ENCODE data around the gene SOWAHA.
A peak's percentile ranks its signal among the peaks of the same experiment; 100 is the strongest.
"Not testable (repeated sequence)": the region's sequence is repeated elsewhere in the genome, so short reads cannot be mapped to it uniquely, and the experiment has no call there.

The SOWAHA gene

DNA sequence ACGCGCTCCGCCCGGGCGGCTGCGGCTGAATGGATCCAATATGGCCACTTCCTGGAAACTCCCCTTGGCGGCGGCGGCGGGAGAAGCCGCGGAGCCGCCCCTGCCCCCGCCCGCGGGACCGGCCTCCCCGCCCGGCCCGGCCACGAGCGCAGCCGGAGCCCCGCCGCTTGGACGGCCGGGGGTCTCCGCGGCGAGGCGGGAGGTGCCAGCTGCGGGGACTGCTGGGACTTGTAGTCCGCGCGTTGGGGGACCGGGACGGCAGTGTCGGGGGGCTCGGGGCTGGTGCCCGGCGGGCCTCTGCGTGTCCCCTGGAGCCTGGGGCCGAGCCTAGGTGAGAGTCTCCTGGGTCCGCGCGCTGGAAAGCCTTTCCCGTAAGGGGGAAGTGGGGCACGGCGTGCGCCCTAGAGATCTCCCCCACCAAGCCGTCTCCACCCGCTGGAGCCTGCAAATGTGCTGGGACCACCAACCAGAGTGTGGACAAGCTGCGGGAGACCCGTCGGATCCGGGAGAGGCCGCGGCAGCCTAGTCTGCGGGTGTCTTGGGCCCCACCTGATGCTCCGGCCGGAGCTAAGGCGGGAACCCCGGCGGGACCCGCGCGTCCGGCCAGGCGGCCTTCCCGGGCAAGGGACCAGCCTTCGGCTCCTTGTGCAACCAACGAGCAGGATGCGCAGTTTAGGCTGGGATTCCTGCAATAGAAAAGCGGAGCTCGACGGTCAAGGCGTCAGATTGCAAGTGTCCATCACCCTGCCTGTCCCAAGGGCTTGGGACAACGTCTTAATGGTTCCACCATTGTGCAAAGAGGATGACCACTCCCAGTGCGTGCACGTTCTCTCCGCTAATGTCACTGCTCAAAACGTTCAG, 35.7 kb upstream of the SOWAHA start, which contains the start of gene SEPTIN8:
TSS of gene SEPTIN8 (minus strand) at position 31 of the 861 bp plus-strand sequence. CDS start 102 bp downstream, outside the sequence.
- DNase-seq (ENCODE audit: low read depth in 2 of 2): peak in 1 of 2 donors; percentile 21

DNA sequence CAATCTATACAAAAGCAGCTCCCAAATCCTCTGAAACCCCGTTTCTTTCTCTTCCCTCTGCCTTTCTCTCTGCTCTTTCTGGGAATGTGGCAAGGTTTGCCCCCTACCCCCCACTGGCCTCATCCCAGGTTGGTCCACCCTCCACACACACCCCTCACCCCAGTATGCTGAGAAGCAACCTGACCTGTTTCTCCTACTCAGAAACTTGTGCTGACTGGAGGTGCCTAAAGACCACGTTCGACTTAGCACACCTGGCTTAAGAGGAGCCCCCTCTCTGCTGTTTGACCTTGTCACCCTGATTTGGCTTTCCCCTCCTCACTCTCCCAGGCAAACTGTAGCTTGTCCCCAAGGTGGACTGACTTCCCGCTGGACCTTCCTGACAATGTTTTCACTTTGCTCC, 35.0 kb upstream of the SOWAHA start:
- DNase-seq (ENCODE audit: low read depth in 2 of 2): no peak

DNA sequence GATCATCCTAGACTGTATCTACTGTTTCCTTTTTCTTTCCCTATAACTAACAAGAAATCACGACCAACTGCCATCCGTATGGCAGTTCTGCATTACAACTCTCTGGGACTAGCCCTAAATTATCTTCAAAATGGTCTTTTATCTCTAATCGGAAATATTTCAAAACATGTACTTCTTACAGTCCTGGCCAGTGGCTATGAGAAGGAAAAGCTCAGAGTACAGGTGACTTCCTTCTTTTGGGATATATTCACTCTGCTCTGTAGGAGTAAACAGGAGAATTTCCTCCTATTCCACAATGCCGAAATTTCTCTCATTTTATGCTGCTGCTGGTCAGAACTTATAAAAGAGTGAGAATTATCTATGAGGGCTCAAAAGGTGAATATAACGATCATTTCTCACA, 34.2 kb upstream of the SOWAHA start:
- DNase-seq (ENCODE audit: low read depth in 2 of 2): no peak

DNA sequence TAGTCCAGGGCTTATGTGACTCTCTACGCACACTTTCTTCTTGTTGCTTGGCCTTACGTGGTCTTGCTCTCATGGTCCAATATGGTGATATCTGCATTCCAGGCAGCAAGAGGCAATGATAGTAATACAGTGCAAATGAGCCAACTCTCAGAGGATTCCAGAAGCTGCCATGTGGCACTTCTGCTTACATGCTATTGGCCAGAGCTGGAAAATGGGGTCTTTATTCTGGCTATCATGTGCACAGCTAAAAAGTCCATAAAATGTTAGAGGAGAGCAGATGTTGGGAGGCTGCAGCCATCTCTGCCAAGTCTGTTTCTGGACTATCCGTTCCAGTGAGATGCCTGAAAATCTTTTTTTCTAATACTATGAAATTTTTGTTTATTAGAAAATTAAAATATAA, 33.1 kb upstream of the SOWAHA start:
- DNase-seq (ENCODE audit: low read depth in 2 of 2): no peak

DNA sequence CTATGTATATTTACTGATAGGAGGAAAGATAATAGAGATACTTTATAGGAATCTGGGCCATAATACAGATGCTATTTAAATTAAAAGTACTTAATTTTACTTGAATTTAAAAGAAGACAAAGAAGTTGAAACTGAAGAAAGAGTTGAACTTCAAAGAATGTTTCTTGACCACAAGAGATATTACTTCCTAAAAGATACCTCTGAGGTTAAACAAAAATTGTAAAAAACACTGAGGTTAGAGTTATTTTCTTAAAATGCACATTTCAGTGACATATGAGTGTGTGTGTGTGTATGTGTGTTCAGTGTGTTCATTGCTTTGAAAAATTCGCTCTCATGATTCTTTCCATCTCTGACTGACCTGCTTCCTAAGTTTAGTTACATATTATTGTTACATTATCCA, 32.5 kb upstream of the SOWAHA start:
- no peak for DNase-seq (ENCODE audit: low read depth in 2 of 2)

DNA sequence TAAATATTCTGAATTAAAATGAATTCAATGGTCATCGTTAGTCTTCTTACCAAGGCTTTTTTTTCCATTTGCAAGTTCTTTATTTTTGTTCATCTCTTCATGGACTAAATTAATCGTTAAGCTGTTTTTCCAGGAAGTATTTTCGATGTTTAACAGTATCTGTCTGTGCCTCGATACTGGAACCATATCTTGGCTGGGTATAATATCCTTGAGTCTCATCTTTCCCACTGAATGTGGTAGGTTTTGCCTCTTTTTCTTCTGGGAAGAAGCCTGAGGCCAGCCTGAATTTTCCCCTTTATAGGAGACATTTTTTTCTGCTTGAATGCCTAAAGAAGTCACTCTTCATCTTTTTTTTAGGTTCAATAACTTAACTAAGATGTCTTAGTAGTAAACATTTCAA, 32.1 kb upstream of the SOWAHA start:
- DNase-seq (ENCODE audit: low read depth in 2 of 2): no peak

DNA sequence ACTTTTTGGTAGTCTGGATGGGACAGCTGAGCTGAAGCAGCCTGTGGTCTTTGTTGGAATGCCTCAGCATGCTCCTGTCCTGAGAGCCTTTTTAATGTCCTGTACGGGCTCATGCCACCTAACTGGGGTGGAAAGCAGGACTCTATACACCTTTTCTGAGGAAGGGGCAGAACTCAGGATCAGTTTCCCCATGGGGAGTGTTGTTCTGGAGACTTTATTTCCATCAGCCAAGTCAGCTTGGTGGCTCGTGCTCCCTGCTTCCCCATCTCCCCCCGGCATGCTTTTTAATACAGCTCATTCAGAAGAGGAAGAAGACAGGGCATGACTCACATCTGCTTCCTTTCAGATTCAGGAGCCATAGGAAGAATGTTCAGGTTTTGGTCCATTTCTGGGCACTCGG, 31.0 kb upstream of the SOWAHA start:
- no peak for DNase-seq (ENCODE audit: low read depth in 2 of 2)

DNA sequence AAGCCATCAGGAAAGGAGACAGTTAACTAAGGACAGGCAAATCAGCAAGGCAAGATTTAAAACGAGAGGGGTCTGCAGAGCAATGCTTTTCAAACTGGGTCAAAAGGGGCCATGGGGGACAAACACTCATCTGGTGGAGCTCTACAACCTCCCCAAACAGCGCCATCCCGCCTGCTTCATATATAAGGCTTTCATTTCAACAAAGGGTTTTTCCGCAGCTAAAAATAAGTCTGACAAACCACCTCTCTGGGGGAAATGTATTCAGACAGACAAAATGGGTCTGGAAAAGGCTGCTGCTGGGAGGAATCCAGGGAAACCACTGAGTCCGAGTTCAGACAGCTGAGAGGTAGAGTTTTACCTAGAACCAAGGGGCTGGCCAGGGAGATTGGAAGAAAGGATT, 27.7 kb upstream of the SOWAHA start:
- DNase-seq (ENCODE audit: low read depth in 2 of 2): no peak

DNA sequence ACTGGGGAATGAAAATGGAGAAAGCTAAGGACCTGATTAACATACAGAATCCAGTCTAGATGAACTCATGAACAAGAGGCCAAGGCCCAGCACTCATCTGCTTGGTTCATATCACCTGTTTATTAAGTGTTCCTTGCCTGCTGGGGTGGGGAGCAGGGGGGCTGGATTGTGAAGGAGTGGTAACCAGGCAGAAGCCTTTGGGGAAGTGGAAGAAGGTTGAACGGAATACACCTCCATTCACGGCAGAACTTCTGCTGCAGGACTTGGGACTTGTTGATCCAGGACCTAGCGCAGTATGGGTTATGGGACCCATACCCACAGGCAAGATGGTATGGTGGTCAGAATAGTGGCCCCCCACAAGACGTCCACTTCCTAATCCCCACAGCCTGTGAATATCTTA, 27.2 kb upstream of the SOWAHA start:
- no peak for DNase-seq (ENCODE audit: low read depth in 2 of 2)

DNA sequence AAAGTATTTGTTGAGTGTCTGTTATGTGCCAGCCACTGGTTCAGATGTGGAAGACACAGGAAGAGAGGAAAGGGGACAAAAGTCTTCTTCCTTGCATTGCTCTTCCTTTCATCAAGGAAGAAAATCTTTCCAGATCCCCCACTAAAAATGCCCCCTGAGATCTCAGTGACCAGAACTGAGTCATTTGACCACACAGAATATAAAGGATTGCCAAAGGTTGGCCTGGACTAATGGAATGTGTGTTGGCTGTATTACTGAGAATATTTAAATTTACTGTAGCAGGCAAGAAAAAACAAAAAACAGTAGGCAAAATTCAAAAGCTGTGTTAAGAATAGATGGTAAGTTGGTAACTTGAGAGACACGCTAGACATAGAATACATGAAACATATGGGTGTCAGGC, 26.0 kb upstream of the SOWAHA start:
- DNase-seq (ENCODE audit: low read depth in 2 of 2): no peak

DNA sequence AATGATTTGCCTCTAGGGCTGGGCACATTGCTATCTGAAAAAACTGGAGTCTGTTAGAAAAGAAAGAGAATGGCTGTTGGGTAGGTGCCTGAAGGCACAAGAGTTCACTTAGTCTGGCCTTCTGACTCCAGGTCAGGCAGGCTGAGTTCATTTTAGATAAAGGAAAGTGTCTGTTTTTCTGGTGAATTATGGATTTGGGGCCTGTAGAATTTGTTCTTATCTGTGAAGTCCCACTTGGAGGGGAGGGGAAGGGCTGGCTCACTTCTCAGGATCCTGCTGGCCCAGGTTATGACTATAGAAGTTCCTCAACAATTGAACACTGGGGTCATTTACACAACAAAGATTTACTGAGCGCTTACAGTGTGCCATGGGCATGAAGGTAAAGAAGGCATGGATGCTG, 24.6 kb upstream of the SOWAHA start:
- no peak for DNase-seq (ENCODE audit: low read depth in 2 of 2)

DNA sequence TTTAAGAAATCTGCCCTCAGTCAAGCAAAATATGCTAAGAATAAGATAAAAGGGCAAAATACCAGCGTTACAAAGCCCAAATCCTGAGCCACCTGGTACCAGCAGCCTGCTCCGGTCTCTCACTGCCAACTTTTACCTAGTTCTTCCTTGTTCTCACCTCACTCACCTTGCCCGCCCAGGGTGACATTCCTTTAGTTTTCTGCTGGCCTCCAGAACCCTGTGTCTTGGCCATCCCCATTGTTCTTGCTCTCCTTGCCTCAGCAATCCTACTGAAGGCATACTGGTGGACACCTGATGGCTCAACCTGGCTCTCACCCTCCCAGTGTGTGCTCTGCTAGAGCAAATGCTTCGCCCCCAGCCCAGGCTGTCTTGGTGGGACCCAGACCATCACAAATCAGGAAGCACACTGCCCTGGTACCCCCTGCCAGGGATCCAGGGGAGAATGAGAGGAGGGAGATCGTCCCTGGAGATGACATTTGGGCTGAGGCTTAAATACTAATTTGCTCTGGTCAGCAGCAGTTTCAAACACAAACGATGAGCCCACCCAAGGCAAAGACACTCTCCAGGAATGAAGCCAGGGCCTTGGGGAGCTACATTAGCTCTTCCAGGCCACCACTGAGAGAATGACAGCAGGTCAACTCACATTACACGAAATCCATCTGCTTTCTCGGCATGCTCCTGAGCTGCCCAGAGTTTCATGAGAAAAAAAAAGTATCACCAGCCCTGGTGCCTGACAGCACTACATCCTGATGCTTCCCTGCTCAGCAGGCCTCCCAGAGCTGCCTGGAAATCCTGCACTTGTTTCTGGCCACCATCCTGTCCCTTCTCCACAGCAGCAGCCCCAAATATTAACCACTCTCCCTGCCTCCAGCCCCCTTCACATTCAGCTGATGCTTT, 23.9 kb upstream of the SOWAHA start:
- no peak for DNase-seq (ENCODE audit: low read depth in 2 of 2)

DNA sequence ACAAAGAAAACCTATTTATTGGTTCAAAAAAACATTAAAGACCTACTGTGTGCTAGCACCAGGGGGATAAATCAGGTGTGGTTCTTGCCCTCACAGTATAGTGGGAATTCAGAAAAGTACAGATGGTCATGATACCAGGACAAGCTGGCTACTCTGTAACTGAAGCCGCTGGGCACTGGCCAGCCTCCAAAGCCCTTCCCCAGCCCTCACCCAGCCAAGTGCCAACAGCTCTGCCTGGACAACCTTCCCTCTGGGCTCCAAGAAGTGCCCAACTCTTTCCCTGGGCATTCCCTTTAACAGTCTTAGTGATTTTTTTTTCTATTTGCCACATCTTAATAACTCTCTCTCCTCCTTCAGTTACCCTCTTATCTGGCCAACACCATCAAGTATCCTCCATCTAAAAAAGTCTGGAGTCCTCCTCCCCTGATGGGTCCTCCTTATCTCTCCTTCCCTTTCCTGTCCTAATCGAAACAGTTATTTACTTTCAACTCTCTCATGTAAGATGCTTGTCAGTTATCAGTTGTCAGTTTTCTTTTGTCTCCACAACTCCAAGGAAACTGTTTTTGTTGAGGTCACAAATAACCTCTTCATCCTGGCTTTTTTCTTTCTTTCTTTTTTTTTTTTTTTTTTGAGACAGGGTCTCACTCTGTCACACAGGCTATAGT, 22.8 kb upstream of the SOWAHA start:
- DNase-seq (ENCODE audit: low read depth in 2 of 2): no peak

DNA sequence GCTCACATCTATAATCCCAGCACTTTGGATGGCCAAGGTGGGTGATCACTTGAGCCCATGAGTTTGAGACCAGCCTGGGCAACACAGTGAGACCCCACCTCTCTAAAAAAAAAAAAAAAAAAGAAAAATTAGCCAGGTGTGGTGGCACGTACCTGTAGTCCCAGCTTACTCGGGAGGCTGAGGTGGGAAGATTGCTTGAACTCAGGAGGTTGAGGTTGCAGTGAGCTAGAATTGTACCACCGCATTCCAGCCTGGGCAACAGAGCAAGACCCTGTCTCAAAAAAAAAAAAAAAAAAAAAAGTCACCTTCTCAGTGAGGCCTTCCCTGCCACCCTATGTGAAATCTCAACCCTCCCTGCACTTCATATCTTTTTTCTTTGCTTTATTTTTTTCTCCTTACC, 22.1 kb upstream of the SOWAHA start:
- DNase-seq (ENCODE audit: low read depth in 2 of 2): no peak

DNA sequence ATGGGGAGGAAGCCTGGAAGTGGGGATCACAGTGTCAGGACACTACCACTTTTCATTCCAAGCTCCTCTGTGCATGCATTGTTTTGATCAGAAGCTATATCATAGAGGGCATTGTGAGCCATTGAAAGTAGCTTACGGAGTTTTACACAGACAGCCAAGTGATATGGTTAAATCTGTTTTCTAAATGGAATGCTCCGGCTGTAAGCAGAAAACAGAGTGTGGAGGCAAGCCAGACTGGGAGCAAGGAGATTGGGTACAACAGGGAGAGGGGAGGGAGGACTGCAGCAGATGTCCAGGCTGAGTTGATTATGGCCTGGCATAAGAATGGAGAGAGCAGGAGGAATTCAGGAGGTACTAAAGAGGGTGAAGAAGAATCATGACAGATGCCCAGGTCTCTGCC, 15.5 kb upstream of the SOWAHA start:
- no peak for DNase-seq (ENCODE audit: low read depth in 2 of 2)

DNA sequence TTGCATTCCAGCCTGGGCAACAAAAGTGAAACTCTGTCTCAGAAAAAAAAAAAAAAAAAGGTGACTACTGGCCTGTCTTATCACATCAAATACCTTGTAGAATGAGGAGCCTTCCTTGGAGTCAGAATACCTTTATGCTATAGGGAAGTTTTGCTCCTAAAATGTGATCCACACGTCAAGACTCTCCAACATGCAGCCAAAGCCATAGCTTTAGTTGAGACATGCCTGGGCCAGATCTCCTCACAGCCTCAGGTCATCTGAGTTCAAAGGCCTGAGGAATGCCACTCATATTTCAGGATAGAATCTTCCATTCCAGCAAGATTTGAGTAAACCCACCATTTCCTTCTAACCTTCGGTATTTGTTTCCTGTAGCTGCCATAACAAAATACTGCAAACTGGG, 13.7 kb upstream of the SOWAHA start:
- no peak for DNase-seq (ENCODE audit: low read depth in 2 of 2)

DNA sequence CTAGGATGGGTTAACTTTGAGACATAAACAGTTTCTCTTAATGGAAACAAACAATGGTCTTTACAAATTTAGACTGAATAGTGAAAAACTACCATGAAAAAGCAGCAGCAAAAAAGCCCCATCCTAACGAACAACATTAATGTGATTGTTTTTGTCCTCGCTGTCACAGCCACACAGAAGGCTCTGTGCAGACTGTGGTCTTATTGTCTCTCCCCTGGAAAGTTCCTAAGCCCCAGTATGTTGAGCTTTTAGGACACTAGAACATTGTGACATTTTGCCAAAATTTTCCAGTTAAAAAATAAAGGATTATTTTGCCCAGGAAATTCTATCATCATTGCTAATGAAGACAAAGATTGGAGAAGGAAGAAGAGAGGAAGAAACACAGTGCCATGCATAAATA, 12.6 kb upstream of the SOWAHA start:
- DNase-seq (ENCODE audit: low read depth in 2 of 2): no peak

DNA sequence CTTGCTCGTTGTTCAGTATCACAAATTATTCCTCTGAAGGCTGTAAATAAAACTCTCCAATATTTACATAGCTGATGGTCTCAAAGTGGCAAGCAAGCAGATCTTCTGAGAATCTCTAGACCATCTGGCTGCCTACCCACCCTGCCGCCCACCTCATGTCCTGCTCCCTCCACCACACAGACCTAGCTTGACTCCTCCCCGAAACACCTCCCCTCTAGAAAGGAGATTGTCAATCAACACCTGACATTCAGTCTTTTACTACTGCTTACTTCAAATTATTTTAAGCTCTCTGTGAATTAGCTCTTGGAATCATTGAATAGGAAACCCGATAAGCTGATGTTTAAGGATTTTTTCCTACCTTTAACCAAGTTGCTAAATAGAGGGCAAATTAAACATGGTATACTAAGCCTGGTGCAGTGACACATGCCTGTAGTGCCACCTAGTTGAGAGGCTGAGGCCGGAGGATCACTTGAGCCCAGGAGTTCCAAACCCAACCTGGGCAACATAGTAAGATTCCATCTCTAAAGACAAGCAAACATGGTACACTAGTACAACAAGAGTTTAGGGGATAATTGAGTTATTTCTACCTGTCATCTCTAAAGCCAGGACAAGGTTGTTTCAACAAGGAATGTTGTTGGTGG, 10.9 kb upstream of the SOWAHA start:
- DNase-seq (ENCODE audit: low read depth in 2 of 2): no peak

DNA sequence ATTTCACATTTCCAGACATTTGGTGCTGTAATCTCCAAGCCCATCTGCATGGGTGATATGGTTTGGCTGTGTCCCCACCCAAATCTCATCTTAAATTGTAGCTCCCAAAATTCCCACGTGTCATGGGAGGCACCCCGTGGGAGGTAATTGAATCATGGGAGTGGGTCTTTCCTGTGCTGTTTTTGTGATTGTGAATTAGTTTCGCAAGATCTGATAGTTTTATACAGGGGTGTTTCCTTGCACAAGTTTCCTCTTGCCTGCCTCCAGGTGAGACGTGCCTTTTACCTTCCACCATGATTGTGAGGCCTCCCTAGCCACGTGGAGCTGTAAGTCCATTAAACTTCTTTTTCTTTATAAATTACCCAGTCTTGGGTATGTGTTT, 10.4 kb upstream of the SOWAHA start:
- DNase-seq (ENCODE audit: low read depth in 2 of 2): not testable (repeated sequence)

DNA sequence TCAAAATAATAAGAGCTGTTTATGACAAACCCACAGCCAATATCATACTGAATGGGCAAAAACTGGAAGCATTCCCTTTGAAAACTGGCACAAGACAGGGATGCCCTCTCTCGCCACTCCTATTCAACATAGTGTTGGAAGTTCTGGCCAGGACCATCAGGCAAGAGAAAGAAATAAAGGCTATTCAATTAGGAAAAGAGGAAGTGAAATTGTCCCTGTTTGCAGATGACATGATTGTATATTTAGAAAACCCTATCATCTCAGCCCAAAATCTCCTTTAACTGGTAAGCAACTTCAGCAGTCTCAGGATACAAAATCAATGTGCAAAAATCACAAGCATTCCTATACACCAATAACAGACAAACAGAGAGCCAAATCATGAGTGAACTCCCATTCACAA, 8.9 kb upstream of the SOWAHA start:
- DNase-seq (ENCODE audit: low read depth in 2 of 2): not testable (repeated sequence)

DNA sequence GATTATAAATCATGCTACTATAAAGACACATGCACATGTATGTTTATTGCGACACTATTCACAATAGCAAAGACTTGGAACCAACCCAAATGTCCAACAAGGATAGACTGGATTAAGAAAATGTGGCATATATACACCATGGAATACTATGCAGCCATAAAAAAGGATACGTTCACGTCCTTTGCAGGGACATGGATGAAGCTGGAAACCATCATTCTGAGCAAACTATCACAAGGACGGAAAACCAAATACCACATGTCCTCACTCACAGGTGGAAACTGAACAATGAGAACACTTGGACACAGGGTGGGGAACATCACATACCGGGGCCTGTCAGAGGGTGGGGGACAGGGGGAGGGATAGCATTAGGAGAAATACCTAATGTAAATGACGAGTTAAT, 7.2 kb upstream of the SOWAHA start:
- DNase-seq (ENCODE audit: low read depth in 2 of 2): not testable (repeated sequence)

DNA sequence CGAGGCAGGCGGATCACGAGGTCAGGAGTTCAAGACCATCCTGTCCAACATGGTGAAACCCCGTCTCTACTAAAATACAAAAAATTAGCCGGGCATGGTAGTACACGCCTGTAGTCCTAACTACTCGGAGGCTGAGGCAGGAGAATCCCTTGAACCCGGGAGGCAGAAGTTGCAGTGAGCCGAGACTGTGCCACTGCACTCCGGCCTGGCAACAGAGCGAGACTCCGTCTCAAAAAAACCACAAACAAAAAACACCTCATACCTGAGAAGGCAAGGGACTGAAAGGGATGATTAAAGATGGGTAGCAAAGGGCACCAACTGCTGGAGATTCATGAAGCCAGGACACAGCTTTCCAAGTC, 6.3 kb upstream of the SOWAHA start:
- not testable (repeated sequence) for DNase-seq (ENCODE audit: low read depth in 2 of 2)

All from stimulated activated CD8-positive, alpha-beta memory T cell treated with anti-CD3 and anti-CD28 coated beads, Interleukin-7, amount 100 ng/mL, for 4 hours (primary cell).